GM23248 (cell line): ENCODE results near the gene CXorf49. TPM values are rescaled to one million over a fixed set of nuclear protein-coding genes. Genes with fewer than 3 reads are reported as not detected.
"Not testable (repeated sequence)": the region's sequence is repeated elsewhere in the genome, so short reads cannot be mapped to it uniquely, and the experiment has no call there.

Source experiments
- DNase-seq: peaks from one replicate; pipeline ENCODE4 v3.0.0-alpha.2; 2015
- H2AFZ ChIP-seq: fragments of 200-600 bp; sonication (generic); 2 replicates; pipeline ENCODE4 v1.6.1; 2016; ENCODE audit warnings: antibody characterized with exemption
- H3F3A ChIP-seq: fragments of 200-600 bp; sonication (generic); 2 replicates; pipeline ENCODE4 v1.6.1; 2016; ENCODE audit warnings: mild to moderate bottlenecking, antibody characterized with exemption, mixed run types; ENCODE audit not compliant: insufficient read depth
- H3K27ac ChIP-seq: fragments of 200-600 bp; sonication (generic); 2 replicates; pipeline ENCODE4 v1.5.1; 2016; ENCODE audit warnings: mild to moderate bottlenecking
- H3K27me3 ChIP-seq: fragments of 200-600 bp; sonication (generic); replicated peaks from 2 replicates; pipeline ENCODE4 v1.6.1; 2016; ENCODE audit warnings: mild to moderate bottlenecking; ENCODE audit not compliant: insufficient read depth
- H3K36me3 ChIP-seq: fragments of 200-600 bp; sonication (generic); 2 replicates; pipeline ENCODE4 v1.6.1; 2016; ENCODE audit warnings: low read depth, mild to moderate bottlenecking
- H3K4me1 ChIP-seq: fragments of 200-600 bp; sonication (generic); 2 replicates; pipeline ENCODE4 v1.6.1; 2016; ENCODE audit warnings: mild to moderate bottlenecking; ENCODE audit not compliant: insufficient read depth
- H3K4me2 ChIP-seq: fragments of 200-600 bp; sonication (generic); one replicate; pipeline ENCODE4 v1.6.1; 2016; ENCODE audit warnings: mild to moderate bottlenecking; ENCODE audit not compliant: unreplicated experiment
- H3K4me3 ChIP-seq: fragments of 200-600 bp; sonication (generic); 2 replicates; pipeline ENCODE4 v1.5.1; 2016; ENCODE audit warnings: mild to moderate bottlenecking
- H3K79me2 ChIP-seq: fragments of 200-600 bp; sonication (generic); 2 replicates; pipeline ENCODE4 v1.6.1; 2016; ENCODE audit warnings: mild to moderate bottlenecking; ENCODE audit not compliant: insufficient read depth
- H3K9ac ChIP-seq: fragments of 200-600 bp; sonication (generic); 2 replicates; pipeline ENCODE4 v1.6.1; 2016; ENCODE audit warnings: mild to moderate bottlenecking
- H3K9me2 ChIP-seq: fragments of 200-600 bp; sonication (generic); 2 replicates; pipeline ENCODE4 v1.6.1; 2016; ENCODE audit warnings: mixed run types, mild to moderate bottlenecking, moderate library complexity; ENCODE audit not compliant: insufficient read depth
- H3K9me3 ChIP-seq: fragments of 200-600 bp; sonication (generic); one replicate; pipeline ENCODE4 v1.6.1; 2017; ENCODE audit warnings: low read depth
- H4K20me1 ChIP-seq: fragments of 200-600 bp; sonication (generic); 2 replicates; pipeline ENCODE4 v1.6.0; 2016; ENCODE audit not compliant: insufficient read depth
- WGBS, 2 experiments: methylation state at CpG; one replicate each; pipeline ENCODE4 v1.1.6; 2015 to 2017; ENCODE audit warnings: low lambda C conversion rate in 2 of 2, low coverage in 1 of 2; ENCODE audit errors: missing lambda C conversion rate in 2 of 2; 5-methylcytosine and 5-hydroxymethylcytosine counted together
- in situ Hi-C: fragments of 300-500 bp; cut with MboI; formaldehyde crosslinking; loops from 2 replicates; pipeline ENCODE4 v1.15.0; 2020
- polyA plus RNA-seq: library from polyadenylated mRNA; unstranded; fragments of >200 nt; fragmentation: Nextera tagmentation; extraction: Ambion mirVana; gene quantifications from 2 replicates; pipeline ENCODE4 v1.2.1, GENCODE V29; 2016
- total RNA-seq: library from RNA; depleted of rRNA; stranded (reverse); fragments of >200 nt; shearing (Covaris generic); gene quantifications from 2 replicates; pipeline ENCODE4 v1.2.3, GENCODE V29; 2014; rRNA removed

The CXorf49 gene
- total RNA-seq, result not detected in 2 replicates
- not detected in 2 replicates for polyA plus RNA-seq

DNA sequence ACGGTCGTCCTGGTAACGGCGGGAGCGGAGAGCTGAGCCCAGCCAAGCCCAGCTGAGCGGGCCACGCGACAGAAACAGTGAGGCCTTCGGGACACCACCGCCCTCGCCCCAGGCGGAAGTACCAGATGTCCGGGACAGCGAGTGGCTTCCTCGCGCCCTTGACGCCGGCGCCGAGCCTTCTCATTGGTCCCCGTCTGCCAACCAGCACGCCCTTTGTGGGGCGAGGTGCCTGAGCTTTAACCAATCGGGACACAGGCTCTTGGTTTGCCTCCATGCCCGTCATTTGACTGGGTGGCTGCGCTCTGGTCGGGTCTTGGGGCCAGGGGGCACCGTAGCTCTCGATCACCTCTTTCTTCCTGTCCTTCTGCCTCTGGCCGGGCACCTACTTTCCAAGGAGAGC, at the start of gene CXorf49:
TSS of gene CXorf49 (minus strand) at position 101 of the 400 bp plus-strand sequence. CDS start 134 bp downstream, outside the sequence.
- H3K36me3 ChIP-seq, H3K4me1 ChIP-seq, DNase-seq, H3K9me3 ChIP-seq, H3K27me3 ChIP-seq, H3K27ac ChIP-seq, H3K4me3 ChIP-seq, H3K9me2 ChIP-seq, H2AFZ ChIP-seq, H3K9ac ChIP-seq, in situ Hi-C loops, H3K4me2 ChIP-seq, H3K79me2 ChIP-seq, H4K20me1 ChIP-seq, H3F3A ChIP-seq: not testable (repeated sequence)
- WGBS, 2 experiments, result no CpG with 5 or more reads among the region's 30 CpGs

DNA sequence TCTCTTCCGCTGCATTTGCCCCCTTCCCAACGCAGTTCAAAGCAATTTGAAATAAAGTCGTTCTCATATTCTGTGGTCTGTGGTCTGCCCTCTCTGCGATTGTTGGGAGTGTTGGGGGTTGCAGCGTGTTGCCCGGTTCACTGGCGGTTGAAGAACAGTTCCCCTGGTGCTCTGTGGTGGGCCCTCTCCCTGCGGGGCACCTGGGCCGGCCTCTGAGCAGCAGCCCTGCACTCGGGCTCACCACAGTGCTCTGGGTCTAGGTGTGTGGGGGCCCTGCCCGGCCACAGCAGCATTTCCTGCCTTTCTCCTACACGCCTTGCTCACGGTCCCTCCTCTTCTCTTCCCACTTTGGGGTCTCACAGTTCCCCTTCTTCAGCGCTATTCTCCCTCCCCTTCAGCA, 49.0 kb upstream of the CXorf49 start:
- H3K4me3 ChIP-seq, in situ Hi-C loops, H3K9me2 ChIP-seq, H3K27ac ChIP-seq, H3F3A ChIP-seq, H3K9me3 ChIP-seq, H3K79me2 ChIP-seq, H3K4me2 ChIP-seq, H2AFZ ChIP-seq, H4K20me1 ChIP-seq, H3K36me3 ChIP-seq, DNase-seq, H3K4me1 ChIP-seq, H3K27me3 ChIP-seq, H3K9ac ChIP-seq: not testable (repeated sequence)
- WGBS, 2 experiments, result no CpG with 5 or more reads among the region's 14 CpGs

DNA sequence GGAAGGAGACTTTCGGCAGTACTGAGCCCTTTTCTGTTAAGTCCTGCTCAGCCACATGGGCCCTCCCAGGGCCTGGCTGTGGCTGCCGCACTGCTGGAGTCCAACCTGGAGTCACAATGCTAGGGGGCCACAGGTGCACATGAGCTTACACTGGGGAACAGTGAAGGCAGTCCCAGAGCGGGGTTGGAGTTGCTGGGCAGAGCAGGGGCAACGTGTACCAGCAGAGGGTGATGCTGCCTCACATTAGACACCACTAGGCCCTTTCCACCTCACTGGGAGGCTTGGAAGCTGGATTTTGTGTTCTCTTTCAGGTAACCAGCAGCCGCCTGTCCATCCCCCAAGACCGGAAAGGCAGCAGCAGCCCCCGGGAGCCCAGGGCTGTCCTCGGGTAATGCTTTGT, 47.5 kb upstream of the CXorf49 start:
- in situ Hi-C loops, H3K9ac ChIP-seq: not testable (repeated sequence)
- WGBS, 2 experiments, result no CpG with 5 or more reads among the region's 8 CpGs

DNA sequence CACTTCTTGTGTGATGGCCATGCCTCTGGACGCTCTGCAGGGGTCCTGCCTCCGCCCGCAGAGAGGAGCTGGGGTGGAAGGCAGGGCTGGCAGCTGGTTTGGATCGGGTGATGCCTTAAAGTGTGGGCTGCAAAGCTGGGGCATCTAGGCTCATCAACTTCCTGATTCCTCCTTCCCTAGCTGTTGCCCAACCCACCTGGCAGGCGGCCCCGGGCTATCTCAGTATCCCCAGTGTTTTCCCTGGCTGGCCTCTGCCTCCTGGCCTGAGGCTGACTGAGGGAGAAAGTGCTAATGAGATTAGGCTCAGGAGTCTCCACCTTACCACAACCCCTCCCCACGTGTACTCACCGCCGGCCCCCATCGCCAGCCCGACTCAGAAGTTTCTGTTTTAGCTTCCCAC, 46.7 kb upstream of the CXorf49 start:
- H3K27me3 ChIP-seq, in situ Hi-C loops, H3K4me2 ChIP-seq, H2AFZ ChIP-seq, H3K27ac ChIP-seq, H3K9me3 ChIP-seq, H3K79me2 ChIP-seq, H4K20me1 ChIP-seq, H3K9me2 ChIP-seq, H3K4me1 ChIP-seq, H3K9ac ChIP-seq, H3F3A ChIP-seq, DNase-seq, H3K4me3 ChIP-seq, H3K36me3 ChIP-seq: not testable (repeated sequence)
- no CpG with 5 or more reads among the region's 11 CpGs for WGBS, 2 experiments

More for the DNA sequence above, 47.5 kb upstream of the CXorf49 start:
- H3K27ac ChIP-seq, H3K9me3 ChIP-seq, H3K79me2 ChIP-seq, H2AFZ ChIP-seq, H3K9me2 ChIP-seq, H3K4me3 ChIP-seq, H4K20me1 ChIP-seq, H3F3A ChIP-seq, H3K27me3 ChIP-seq, H3K4me2 ChIP-seq, DNase-seq, H3K4me1 ChIP-seq, H3K36me3 ChIP-seq: not testable (repeated sequence)

DNA sequence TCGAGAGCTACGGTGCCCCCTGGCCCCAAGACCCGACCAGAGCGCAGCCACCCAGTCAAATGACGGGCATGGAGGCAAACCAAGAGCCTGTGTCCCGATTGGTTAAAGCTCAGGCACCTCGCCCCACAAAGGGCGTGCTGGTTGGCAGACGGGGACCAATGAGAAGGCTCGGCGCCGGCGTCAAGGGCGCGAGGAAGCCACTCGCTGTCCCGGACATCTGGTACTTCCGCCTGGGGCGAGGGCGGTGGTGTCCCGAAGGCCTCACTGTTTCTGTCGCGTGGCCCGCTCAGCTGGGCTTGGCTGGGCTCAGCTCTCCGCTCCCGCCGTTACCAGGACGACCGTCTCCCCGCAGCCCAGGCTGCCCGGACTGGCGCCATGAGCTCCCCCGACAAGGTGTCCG, 45.0 kb upstream of the CXorf49 start, which contains the start of gene CXorf49B:
TSS of gene CXorf49B (plus strand) at position 301 of the 400 bp plus-strand sequence. CDS start at position 376, 75 bp downstream.
- H3K4me2 ChIP-seq, H2AFZ ChIP-seq, H3K27ac ChIP-seq, DNase-seq, H3K27me3 ChIP-seq, H3K9me2 ChIP-seq, H3K9ac ChIP-seq, H3K9me3 ChIP-seq, H3K36me3 ChIP-seq, H3K79me2 ChIP-seq, H3F3A ChIP-seq, in situ Hi-C loops, H4K20me1 ChIP-seq, H3K4me3 ChIP-seq, H3K4me1 ChIP-seq: not testable (repeated sequence)
- WGBS, 2 experiments, result no CpG with 5 or more reads among the region's 34 CpGs

DNA sequence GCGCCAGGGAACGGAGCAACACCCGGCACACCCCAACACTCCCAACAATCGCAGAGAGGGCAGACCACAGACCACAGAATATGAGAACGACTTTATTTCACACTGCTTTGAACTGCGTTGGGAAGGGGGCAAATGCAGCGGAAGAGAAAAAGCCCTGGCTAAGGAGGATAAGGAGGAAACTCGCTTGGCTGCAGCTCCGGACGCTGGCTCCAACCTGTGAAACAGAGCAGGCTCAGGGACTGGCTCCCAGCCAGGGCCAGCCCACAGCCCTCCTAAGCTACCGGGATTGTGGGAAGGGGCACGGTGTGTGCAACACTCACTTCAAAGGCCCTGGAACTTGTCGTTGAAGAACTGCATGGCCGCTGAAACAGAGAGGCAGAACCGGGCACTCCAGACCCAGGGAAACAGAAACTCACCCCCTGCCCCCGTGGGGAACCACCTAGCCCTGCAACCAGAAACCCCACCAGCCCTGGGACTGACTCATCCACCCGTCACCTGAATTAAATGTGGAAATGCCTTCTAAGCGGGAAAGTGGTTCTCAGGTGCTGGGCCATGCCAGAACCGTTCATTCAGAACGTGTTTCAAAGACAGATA, 42.7 kb upstream of the CXorf49 start:
- H3K4me1 ChIP-seq, H3K9me3 ChIP-seq, H3K9me2 ChIP-seq, H3K4me3 ChIP-seq, H3K9ac ChIP-seq, DNase-seq, H3K36me3 ChIP-seq, in situ Hi-C loops, H4K20me1 ChIP-seq, H3K4me2 ChIP-seq, H3F3A ChIP-seq, H3K79me2 ChIP-seq, H3K27ac ChIP-seq, H3K27me3 ChIP-seq, H2AFZ ChIP-seq: not testable (repeated sequence)
- no CpG with 5 or more reads among the region's 20 CpGs for WGBS, 2 experiments

DNA sequence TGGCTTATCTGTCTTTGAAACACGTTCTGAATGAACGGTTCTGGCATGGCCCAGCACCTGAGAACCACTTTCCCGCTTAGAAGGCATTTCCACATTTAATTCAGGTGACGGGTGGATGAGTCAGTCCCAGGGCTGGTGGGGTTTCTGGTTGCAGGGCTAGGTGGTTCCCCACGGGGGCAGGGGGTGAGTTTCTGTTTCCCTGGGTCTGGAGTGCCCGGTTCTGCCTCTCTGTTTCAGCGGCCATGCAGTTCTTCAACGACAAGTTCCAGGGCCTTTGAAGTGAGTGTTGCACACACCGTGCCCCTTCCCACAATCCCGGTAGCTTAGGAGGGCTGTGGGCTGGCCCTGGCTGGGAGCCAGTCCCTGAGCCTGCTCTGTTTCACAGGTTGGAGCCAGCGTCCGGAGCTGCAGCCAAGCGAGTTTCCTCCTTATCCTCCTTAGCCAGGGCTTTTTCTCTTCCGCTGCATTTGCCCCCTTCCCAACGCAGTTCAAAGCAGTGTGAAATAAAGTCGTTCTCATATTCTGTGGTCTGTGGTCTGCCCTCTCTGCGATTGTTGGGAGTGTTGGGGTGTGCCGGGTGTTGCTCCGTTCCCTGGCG, 2.3 kb upstream of the CXorf49 start:
- H3K27me3 ChIP-seq, H4K20me1 ChIP-seq, H3K9ac ChIP-seq, H3F3A ChIP-seq, H3K4me1 ChIP-seq, H3K9me3 ChIP-seq, H3K27ac ChIP-seq, H3K4me2 ChIP-seq, H2AFZ ChIP-seq, H3K9me2 ChIP-seq, H3K79me2 ChIP-seq, H3K36me3 ChIP-seq, H3K4me3 ChIP-seq, in situ Hi-C loops, DNase-seq: not testable (repeated sequence)
- WGBS, 2 experiments, result no CpG with 5 or more reads among the region's 20 CpGs
